ENCODE measurements around the gene MT2A.
"Not testable (repeated sequence)": the region's sequence is repeated elsewhere in the genome, so short reads cannot be mapped to it uniquely, and the experiment has no call there.

The MT2A gene

DNA sequence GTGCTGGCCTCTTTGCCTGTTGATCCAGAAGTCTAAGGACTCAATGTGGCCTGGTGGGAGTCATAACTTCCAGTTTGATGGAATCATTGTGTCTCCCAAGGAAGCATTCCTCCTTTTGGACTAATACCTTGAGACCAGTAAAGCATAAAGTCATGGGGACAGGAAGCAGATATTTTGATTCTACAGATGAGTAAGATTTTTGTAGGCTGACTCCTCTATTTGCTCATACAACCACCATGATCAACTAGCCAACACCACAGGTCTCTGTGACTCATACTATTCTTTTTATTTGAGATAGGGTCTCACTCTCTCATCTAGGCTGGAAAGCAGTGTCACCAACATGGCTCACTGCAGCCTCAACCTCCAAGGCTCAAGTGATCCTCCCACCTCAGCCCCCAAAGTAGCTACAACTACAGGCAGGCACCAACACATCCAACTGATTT, 6.2 kb downstream of the MT2A start:
- intact Hi-C loops (cut with DNase I): no loop called here
- no peak for DNase-seq

DNA sequence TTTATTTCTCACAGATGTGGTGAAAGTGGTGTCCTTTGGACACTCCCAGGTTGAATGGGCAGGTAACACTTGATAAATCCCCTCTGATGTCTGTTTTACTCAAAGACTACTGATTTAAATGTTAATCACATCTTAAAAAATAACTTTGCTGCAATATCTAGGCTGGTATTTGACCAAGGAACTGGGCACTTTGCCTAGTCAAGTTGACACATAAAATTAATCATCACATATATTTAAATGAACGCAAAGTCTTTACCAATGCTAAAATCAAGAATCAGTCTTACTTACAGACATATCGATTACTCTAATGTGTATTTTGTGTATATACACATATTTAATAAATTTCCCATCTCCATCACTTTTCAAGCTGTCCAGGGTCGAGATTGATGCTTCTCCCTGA, 7.0 kb downstream of the MT2A start:
- intact Hi-C loops (cut with DNase I): no loop called here
- no peak for DNase-seq

DNA sequence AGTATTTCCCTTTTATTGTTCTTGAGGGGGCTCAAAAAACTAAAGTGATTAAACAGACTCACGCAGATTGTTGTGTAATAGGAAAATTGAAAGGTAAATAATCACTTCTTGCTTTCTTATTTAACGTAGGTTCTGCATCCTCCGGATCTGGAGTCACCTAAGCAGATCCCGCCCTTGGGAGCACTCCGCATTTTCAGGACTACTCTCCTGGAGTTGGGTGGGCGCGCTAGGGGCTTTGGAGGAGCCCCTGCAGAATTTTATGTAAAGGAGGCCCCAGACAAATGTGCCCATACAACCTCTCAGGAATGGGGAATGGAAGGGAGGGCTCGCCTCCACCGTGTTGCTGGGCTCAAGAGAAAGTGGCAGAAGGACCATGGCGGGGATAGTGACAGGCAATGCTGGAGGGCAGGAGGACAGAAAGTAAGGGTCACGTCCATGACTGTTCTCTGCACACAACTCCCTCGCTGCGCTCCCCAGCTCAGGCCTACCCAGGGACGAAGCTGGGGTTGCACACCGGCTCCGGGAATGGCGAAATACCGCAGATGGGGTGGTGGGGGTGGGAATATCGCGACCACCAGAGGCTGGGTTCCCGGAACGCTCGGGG, 8.3 kb downstream of the MT2A start:
- intact Hi-C loops (cut with DNase I): no loop called here
- DNase-seq: no peak

DNA sequence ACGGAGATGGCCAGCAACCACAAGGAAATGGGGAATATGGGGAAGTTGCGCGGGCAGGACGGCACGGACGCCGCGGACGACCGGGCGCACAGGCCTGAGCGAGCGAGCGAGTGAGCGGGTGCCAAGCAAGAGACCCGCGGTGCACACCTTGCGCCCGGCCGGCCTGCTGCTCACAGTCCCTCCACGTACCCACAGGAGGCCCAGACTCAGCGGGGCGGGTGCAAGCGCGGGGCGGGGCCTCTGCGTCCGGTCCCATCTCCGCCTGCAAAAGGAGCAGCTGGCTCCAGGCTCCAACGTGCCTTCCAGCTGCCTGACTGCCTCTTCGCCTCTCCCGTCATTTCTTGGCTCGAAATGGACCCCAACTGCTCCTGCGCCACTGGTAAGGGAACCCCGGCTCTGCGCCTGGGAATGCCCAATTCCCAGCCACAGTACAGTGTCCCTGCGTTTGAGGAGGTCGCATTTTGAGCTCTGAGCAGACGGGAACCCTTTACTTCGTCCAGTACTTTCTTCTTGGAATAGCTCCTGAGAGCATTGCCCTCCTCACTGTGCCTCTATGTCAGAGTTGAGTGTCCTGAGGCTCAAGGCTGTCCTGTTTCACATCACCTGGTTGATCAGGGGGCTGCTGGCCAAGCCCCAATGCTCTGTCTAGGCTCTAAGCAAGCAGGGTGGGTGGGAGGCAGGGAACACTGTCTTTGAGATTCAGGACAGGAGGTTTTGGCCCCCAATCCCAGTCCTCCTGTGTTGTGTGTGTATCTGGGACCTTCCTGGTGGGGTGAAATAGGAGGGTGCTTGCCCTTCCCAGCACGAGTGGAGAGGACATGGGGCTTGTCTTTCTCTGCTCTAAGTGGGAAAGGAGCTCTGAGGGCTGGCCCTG, 9.1 kb downstream of the MT2A start:
- intact Hi-C loops (cut with DNase I): no loop called here
- DNase-seq: peak in 39 of 42 donors; percentile 40 to 84 (median 65)

DNA sequence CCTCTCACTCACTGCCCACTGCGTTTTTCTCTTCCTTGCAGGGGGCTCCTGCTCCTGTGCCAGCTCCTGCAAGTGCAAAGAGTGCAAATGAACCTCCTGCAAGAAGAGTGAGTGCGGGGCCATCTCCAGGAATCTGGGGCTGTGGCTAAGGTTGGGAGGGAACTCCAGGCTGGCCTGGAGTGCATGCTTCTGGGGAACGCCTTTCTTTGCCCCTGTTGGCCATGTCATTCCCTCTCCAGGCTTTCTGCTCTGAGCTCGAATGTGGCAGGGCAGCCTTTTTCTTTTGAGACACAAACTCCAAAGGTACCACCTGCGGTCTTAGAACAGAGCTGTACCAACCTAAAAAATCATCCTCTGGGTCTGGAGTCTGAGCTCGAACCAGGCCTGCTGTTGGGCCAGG, 9.8 kb downstream of the MT2A start:
- DNase-seq: no peak
- intact Hi-C loops (cut with DNase I): no loop called here

DNA sequence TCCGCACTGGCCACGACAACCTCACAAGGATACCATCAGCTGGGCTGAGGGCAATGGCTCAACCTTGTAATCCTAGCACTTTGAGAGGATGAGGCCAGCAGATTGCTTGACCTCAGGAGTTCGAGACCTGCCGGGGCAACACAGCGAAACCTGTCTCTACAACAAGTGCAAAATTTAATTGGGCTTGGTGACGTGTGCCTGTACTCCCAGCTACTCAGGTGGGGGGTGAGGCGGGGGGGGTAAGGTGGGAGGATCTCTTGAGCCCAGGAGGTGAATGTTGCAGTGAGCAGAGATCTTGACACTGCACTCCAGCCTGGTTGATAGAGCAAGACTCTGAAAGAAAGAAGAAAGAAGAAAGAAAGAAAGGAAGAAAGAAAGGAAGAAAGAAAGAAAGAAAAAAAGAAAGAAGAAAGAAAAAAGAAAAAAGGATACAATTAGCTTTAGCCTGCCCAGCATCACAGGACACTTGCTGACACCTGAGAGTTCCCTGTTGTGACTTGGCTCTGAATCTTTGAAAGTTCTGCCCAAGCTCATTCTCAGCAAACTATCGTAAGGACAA, 12.0 kb downstream of the MT2A start:
- intact Hi-C loops (cut with DNase I): no loop called here
- no peak for DNase-seq

DNA sequence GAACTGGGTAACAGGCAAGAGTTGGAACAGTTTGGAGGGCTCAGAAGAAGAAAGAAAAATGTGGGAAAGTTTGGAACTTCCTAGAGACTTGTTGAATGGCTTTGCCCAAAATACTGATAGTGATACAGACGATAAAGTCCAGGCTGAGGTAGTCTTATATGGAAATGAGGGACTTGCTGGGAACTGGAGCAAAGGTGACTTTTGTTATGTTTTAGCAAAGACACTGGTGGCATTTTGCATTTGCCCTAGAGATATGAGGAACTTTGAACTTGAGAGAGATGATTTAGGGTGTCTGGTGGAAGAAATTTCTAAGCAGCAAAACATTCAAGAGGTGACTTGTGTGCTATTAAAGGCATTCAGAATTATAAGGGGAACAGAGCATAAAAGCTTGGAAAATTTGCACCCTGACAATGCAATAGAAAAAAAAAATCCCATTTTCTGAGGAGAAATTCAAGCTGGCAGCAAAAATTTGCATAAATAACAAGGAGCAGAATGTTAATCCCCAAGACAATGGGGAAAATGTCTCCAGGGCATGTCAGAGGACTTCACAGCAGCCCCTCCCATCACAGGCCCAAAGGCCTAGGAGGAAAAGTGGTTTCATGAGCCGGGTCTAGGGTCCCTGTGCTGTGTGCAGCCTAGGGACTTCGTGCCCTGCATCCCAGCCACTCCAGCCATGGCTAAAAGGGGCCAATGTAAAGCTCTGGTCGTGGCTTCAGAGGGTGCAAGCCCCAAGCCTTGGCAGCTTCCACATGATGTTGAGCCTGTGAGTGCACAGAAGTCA, 13.5 kb downstream of the MT2A start:
- intact Hi-C loops (cut with DNase I): not testable (repeated sequence)

DNA sequence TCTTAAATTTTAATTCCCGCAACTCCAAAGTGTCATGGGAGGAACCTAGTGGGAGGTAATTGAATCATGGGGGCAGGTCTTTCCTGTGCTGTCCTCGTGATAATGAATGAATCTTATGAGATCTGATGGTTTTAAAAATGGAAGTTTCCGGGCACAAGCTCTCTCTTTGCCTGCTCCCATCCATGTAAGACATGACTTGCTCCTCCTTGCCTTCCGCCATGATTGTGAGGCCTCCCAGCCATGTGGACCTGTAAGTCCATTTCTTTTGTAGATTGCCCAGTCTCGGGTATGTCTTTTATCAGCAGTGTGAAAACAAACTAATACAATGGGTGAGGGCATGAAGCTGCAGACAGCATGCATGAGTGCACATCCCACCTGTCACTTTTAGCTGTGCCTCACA, 14.8 kb downstream of the MT2A start:
- DNase-seq; intact Hi-C loops (cut with DNase I): not testable (repeated sequence)

More for the DNA sequence above, 13.5 kb downstream of the MT2A start:
- not testable (repeated sequence) for DNase-seq

DNA sequence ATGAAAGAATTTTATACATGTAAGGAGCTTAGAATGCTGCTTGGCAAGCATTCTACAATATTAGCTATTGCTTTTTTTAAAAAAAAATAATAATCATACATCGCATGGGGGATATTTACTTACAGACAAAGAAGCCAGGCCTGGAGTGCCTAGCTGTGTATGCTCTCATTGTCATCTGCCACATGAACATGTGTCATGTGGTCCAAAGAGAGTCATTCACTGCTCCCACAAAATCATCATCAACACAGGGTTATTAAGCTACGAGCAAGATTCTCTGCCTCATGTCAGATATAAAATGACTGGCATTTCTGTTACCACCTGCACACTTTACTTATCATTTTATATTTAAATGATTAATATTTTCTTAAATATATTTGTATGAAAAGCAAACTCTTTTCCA, 15.3 kb downstream of the MT2A start:
- peak in 2 of 42 donors; percentile 35 to 71 for DNase-seq
- intact Hi-C loops (cut with DNase I): no loop called here

DNA sequence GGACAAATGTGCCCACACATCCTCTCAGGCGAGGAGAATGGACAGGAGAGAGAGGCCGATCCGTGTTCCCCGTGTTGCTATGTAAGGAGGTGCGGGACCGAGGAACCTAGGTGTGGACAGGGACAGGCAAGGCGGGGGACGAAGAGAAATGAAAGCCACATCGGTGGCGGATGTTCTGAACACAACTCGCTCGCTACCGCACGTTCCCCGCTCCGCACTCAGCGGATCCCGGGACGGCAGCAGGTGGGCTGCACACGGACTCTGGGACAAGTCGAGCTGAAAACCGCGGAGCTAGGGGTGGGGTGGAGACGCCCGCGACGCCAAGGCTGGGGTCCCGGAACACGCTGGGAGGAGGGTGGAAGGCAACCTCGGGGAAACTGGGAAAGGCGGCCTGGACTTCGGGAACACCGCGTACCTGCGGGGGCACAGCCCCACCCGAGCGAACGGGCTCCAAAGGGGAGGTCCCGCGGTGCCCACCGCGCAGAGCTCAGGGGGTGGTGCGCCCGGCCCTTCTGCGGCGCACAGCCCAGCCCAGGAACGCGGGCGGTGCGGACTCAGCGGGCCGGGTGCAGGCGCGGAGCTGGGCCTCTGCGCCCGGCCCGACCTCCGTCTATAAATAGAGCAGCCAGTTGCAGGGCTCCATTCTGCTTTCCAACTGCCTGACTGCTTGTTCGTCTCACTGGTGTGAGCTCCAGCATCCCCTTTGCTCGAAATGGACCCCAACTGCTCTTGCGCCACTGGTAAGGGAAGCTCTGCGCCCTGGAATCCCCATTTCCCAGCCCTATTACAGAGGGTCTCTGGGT, 17.0 kb downstream of the MT2A start, which contains the start of gene MT1E:
Gene MT1E, plus strand, starts transcription at position 642 of the 803 bp plus-strand sequence. Its CDS starts 71 bp downstream, at position 713.
- peak in 41 of 42 donors; percentile 32 to 86 (median 65) for DNase-seq
- intact Hi-C loops (cut with DNase I): no loop called here

DNA sequence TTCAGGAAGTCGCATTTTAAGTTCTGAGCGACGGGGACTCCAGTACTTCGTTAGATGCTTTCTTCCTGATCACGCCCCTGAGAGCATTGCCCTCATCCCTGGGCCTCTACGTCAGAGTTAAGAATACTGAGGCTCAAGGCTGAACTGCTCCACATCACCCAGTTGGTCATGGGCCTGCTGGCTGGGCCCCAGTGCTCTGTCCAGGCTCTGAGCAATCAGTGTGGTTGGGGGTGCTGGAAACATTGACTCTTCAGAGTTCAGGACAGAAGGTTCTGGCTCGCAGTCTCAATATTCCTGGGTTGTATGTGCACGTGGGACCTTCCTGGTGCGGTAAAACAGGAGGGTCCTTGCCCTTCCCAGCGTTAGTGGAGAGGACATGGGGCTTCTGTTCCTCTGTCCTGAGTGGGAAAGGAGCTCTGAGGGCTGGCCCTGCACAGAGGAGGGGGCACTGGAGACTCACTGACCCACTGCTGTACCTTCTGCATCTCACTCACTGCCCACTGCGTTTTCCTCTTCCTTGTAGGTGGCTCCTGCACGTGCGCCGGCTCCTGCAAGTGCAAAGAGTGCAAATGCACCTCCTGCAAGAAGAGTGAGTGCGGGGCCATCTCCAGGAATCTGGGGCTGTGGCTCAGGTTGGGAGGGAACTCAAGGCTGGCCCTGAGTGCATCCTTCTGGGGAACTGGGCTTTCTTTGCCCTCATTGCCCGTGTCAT, 17.7 kb downstream of the MT2A start:
- intact Hi-C loops (cut with DNase I): no loop called here
- DNase-seq: peak in 6 of 42 donors; percentile 28 to 65 (median 39)

DNA sequence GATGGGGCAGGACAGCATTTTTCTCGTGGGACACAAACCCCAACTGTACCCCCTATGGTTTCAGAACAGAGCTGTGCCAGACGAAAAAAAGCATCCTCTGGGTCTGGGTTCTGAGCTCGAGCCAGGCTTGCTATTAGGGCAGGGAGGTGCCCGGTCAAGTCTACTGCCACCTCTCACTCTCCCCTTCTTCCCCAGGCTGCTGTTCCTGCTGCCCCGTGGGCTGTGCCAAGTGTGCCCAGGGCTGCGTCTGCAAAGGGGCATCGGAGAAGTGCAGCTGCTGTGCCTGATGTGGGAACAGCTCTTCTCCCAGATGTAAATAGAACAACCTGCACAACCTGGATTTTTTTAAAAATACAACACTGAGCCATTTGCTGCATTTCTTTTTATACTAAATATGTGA, 18.3 kb downstream of the MT2A start:
- no peak for DNase-seq

DNA sequence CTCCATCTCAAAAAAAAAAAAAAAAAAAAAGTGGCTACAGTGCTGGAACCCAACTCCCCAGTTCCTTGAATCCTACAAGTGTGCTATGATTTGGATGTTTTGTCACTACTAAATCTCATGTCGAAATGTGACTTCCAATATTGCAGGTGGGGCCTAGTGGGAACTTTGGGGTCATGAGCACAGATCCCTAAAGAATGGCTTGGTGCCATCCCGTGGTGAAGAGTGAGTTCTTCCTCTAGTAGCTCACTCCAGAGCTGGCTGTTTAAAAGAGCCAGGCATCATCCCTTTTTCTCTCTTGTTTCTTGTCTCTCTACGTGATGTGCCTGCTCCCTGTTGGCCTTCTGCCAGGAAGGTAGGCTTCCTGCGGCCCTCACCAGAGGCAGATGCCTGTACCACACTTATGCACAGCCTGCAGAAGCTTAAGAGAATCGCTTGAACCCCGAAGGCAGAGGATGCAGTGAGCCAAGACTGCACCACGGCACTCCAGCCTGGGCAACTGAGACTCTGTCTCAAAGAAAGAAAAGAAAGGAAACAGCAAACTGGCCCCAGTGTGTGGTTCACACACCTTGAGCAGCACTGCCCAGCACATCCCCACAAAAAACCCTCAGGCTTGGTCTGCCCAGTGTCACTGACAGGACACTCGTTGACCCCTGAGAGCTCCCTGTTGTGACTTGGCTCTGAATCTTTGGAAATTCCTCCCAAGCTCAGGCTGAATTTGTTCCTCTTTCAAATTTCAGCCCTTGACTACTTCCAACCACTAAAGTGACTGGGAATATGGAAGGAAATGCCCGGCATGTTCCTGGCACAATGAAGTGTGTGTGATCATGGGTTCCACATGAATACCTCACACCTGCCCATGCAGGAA, 20.3 kb downstream of the MT2A start:
- intact Hi-C loops (cut with DNase I): no loop called here
- DNase-seq: no peak

More for the DNA sequence above, 18.3 kb downstream of the MT2A start:
- intact Hi-C loops (cut with DNase I): no loop called here

DNA sequence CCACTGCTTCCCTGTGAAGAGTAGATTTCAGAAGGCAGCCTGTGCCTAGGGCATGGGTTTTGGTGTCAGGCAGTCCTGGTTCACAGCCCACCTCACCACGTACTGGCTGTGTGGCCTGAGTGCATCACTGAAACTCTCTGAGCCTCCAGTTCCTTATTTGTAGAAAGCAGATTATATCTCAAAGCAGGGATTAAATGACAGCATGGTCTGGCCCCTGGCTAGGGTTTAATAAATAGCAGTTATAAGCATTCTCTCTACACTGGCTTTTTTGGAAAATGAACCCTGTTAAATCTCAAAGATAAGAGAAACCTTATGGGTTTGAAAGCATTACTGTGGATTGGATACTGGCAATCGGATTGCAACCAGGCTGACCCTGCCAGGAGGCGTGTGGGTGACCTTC, 21.1 kb downstream of the MT2A start:
- intact Hi-C loops (cut with DNase I): no loop called here
- DNase-seq: no peak

DNA sequence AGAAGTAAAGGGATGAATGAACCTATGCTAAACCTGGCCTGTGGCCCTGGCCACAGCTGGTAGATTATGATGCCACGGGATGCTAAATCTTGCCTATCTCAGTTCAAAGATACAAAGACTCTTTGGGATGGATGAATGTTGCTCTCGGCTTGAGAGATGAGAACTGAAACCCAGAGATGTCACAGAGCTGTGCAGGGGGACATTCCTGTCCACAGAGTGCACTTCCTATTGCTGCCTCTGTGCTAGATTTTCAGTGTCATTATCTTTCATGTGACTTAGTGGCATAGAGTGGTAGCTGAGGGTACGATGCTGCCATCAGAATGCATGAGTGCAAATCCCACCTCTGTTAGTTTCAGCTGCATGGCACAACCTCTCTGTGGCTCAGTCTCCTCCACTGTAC, 21.8 kb downstream of the MT2A start:
- DNase-seq: no peak
- intact Hi-C loops (cut with DNase I): no loop called here

DNA sequence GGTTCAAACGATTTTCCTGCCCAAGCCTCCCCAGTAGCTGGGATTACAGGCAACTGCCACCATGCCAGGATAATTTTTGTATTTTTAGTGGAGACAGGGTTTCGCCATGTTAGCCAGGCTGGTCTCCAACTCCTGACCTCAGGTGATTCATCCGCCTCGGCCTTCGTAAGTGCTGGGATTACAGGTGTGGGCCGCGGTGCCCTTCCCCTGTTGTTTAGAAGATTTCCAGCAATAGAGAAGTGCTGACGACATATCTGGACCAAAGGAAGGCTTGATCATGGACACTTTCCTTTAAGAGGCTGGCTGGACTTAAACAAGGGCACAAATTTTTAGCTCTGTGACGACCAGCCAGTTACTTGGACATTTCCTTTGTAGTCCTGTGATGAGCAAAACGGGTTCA, 22.8 kb downstream of the MT2A start:
- DNase-seq: no peak
- intact Hi-C loops (cut with DNase I): no loop called here

DNA sequence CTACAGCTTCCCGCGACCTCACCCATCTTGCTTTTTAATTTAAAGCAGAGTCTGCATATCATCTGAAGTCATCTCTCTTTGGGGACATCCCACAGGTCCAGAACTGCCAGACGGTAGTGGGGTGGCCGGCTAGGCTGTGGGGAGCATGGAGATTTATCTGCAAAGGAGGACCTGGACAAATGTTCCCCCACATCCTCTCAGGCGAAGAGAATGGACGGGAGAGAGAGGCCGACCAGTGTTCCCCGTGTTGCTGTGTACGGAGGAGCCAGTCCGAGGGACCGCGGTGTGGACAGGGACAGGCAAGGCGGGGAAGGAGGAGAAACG, 23.4 kb downstream of the MT2A start:
- intact Hi-C loops (cut with DNase I): no loop called here
- no peak for DNase-seq
